Vagina (tissue), 2 donors: Measurements from ENCODE around the gene ANAPC15.

Source experiments
- CTCF ChIP-seq, 3 experiments: fragments of 450-650 bp in 2 of 3; fragments of 200-600 bp in 1 of 3; sonication (generic) in 1 of 3; IDR thresholded peaks; one replicate each; pipeline ENCODE4 v1.5.1; 2017 to 2019; ENCODE audit warnings: antibody characterized with exemption in 3 of 3, mild to moderate bottlenecking in 2 of 3, moderate library complexity in 2 of 3
- POLR2A ChIP-seq, 2 donors: fragments of 450-650 bp; IDR thresholded peaks; one replicate each; pipeline ENCODE4 v1.6.1; 2017; ENCODE audit warnings: antibody characterized with exemption in 2 of 2, mild to moderate bottlenecking in 2 of 2, moderate library complexity in 2 of 2
- POLR2AphosphoS5 ChIP-seq, 2 donors: sonication (generic); formaldehyde crosslinking; IDR thresholded peaks; one replicate each; pipeline ENCODE4 v1.9.0; 2017; ENCODE audit warnings: antibody characterized with exemption in 2 of 2, mild to moderate bottlenecking in 2 of 2, low read depth in 1 of 2; ENCODE audit not compliant: insufficient read depth in 1 of 2

DNA sequence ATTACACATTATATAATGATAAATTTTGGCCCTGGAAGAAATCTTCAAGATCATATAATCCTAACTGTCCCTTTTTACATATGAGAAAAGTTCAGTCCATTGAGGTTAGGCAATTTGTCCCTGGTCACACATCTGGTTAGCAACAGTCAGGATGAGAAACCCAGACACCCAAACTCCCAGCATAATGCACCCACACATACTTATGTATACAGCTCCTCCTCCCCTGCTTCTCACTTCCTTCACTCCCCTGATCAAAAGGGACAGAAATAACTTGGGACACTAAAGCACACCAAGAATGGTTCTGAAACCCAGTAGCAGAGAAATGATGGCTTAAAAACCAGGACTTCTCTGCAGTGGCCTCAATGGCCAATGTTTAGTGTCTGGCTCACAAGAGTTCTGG is 43.3 kb downstream of the ANAPC15 start:
- TF ChIP-seq POLR2AphosphoS5 (IDR thresholded peaks at IDR 0.05; ENCODE audit: insufficient read depth in 1 of 2, low read depth in 1 of 2) (no peak), CTCF (IDR thresholded peaks at IDR 0.05) (no peak), POLR2A (IDR thresholded peaks at IDR 0.05) (no peak)
